Fibroblast of the aortic adventitia (primary cell): ENCODE results near the gene C1orf56. TPM values are rescaled to one million over a fixed set of nuclear protein-coding genes. Genes with fewer than 3 reads are reported as not detected.

Source experiments
- DNase-seq: peaks from one replicate; pipeline ENCODE4 v3.0.0-alpha.2; 2010; ENCODE audit warnings: low read depth
- H3K4me3 ChIP-seq: 2 replicates; pipeline ENCODE4 v1.5.1; 2011; ENCODE audit warnings: low read depth, mild to moderate bottlenecking, control low read depth, low read length, moderate library complexity
- total RNA-seq: library from RNA; depleted of rRNA; stranded (reverse); fragments of >200 nt; gene quantifications from 2 replicates; pipeline ENCODE4 v1.2.3, GENCODE V29; 2012; ENCODE audit warnings: low replicate concordance
- TF ChIP-seq, protein P1 (sequence below): IDR thresholded peaks from 2 replicates; pipeline ENCODE4 v1.5.1; 2011; ENCODE audit warnings: mild to moderate bottlenecking, low read length, control low read depth, inconsistent platforms; ENCODE audit not compliant: insufficient read depth

Gene C1orf56, protein sequence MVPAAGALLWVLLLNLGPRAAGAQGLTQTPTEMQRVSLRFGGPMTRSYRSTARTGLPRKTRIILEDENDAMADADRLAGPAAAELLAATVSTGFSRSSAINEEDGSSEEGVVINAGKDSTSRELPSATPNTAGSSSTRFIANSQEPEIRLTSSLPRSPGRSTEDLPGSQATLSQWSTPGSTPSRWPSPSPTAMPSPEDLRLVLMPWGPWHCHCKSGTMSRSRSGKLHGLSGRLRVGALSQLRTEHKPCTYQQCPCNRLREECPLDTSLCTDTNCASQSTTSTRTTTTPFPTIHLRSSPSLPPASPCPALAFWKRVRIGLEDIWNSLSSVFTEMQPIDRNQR
- 0.82 and 3.3 TPM in 2 replicates for total RNA-seq

- peak within 1 kb of the TSS; percentile 79 for H3K4me3 ChIP-seq
- DNase-seq, result peak; percentile 65
- TF ChIP-seq, protein P1, sequence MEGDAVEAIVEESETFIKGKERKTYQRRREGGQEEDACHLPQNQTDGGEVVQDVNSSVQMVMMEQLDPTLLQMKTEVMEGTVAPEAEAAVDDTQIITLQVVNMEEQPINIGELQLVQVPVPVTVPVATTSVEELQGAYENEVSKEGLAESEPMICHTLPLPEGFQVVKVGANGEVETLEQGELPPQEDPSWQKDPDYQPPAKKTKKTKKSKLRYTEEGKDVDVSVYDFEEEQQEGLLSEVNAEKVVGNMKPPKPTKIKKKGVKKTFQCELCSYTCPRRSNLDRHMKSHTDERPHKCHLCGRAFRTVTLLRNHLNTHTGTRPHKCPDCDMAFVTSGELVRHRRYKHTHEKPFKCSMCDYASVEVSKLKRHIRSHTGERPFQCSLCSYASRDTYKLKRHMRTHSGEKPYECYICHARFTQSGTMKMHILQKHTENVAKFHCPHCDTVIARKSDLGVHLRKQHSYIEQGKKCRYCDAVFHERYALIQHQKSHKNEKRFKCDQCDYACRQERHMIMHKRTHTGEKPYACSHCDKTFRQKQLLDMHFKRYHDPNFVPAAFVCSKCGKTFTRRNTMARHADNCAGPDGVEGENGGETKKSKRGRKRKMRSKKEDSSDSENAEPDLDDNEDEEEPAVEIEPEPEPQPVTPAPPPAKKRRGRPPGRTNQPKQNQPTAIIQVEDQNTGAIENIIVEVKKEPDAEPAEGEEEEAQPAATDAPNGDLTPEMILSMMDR, result no peak
Observed at GRCh38 chr1:151047591-151047924, at the start of gene C1orf56. TSS of gene C1orf56 (plus strand) at chr1:151047751. CDS start at chr1:151047848, 97 bp downstream.

DNA sequence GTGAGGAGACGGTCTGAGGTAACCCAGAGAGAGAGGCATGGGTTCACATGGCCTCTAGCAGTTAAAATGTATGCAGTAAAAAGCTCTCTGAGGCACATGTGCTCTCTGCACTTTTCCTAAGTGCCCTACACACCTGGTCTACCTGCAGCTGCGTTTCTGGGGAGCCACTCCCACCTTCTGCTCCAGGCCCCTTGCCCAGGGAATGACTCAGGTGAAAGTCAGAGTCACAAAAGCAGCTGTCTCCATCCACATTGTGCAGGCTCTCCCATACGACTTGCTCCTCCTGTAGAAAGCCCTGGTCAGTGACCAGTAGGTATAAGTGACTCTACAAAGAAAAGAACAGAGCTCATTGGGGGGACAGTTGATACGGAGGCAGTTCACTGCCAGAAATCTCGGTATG lies 49.6 kb upstream of the C1orf56 start:
- TF ChIP-seq, protein P1, result no peak
- no peak overlapping the region for H3K4me3 ChIP-seq
- no peak for DNase-seq

- no peak overlapping the region for H3K4me3 ChIP-seq
- DNase-seq, result peak; percentile 16
- TF ChIP-seq, protein P1, result no peak
Observed at GRCh38 chr1:150999051-150999674, 48.4 kb upstream of the C1orf56 start.

GRCh38 chr1:150999926-151000325 lies 47.6 kb upstream of the C1orf56 start:
- no peak overlapping the region for H3K4me3 ChIP-seq
- DNase-seq, result no peak
- TF ChIP-seq, protein P1, result no peak

DNA sequence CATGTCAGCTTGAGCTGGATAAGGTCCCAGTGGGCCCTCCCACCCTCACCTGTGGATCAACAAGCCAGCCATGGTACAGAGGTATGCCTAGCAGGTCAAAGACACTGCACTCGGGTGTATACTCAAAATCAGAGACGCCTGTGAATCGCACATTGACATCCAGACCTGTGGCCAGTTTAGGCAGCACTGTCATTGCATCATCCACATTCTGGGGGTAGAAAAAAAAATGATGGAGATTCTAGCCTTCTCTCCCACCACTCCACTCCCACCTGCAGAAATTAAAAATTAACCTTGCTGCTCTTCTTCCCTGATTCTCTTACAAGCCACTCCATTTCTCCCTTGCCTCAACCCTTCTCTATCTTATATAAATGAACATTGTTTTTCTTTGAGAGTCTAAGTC lies 47.1 kb upstream of the C1orf56 start:
- TF ChIP-seq, protein P1, result no peak
- no peak for DNase-seq
- no peak overlapping the region for H3K4me3 ChIP-seq

GRCh38 chr1:151001602-151002001 lies 45.9 kb upstream of the C1orf56 start:
- DNase-seq, result no peak
- TF ChIP-seq, protein P1, result no peak
- H3K4me3 ChIP-seq, result no peak overlapping the region
